ENCODE data around the gene LHCGR. TPM values are rescaled to one million over a fixed set of nuclear protein-coding genes. Genes with fewer than 3 reads are reported as not detected.
"Not testable (repeated sequence)": the region's sequence is repeated elsewhere in the genome, so short reads cannot be mapped to it uniquely, and the experiment has no call there.

LHCGR gene
- polyA plus RNA-seq, 1 donor: 0.25 TPM

DNA sequence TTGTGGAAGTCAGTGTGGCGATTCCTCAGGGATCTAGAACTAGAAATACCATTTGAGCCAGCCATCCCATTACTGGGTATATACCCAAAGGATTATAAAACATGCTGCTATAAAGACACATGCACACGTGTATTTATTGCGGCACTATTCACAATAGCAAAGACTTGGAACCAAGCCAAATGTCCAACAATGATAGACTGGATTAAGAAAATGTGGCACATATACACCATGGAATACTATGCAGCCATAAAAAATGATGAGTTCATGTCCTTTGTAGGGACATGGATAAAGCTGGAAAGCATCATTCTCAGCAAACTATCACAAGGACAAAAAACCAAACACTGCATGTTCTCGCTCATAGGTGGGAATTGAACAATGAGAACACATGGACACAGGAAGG is 16.3 kb downstream of the LHCGR start:
- DNase-seq: not testable (repeated sequence)

DNA sequence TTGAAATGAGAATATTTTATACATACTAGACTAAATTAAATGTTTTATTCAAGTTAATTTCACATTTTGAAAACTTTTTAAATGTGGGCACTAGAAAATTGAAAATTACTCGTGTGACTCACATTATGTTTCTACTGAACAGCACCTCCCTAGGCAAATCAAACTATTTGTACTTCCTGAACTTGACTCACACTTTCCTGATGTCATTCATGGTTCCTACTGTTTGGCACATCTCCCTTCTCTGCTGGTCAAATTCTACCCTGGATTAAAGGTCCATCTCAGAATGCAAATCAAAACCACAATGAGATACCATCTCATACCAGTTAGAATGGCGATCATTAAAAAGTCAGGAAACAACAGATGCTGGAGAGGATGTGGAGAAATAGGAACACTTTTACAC is 16.7 kb downstream of the LHCGR start:
- DNase-seq: no peak

DNA sequence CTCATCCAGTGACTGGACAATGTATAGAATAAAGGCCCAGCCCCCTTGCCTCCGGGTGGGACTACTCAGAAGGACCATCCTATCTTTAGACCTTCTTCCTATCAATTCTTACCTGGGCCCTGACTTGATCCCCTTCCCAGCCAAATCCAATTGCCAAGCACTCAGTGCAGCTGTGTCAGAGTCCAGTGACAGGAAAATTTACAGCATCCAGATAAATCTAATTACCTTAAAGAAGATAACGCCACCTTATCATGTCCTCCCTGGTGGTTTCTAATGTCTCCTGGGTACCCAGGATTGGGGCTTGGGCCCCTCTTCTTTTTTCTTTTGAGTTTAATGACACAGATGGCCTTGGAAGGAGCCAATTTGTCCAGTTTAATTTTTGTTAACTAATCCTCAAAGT is 19.3 kb downstream of the LHCGR start:
- no peak for DNase-seq

DNA sequence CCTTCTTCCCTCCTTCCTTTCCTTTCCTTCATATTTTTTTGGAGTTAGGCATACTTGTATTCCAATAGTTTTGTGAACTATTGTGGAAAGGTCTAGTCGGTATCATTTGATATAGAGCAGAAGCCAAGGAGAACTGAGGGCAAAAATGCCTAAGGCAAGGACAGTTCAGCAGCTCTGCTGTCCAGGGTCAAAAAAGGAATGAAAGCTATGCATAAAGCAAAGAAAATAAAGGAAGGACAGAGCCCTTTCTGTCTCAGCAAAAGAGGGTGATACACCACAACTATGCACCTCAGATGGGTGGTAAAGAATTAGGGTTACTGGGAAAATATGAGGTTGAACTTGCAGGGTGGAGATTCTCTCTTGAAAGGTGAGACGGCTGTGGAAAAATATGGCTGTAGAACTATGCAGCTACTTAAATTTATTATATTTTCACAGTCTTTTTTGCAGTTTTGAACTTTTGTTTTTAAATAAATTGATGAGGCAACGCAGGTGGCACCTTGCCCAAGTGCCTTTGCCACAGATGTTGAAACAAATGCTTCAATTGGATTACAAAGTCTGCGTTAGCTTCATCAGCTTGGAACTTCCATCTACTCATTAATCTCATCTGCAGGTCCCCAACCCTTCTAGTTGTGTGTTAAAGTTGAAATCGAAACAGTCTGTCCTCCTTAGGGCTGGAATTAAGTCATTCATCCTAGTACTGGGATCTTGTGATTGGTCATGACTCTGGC is 20.8 kb downstream of the LHCGR start:
- DNase-seq: no peak

DNA sequence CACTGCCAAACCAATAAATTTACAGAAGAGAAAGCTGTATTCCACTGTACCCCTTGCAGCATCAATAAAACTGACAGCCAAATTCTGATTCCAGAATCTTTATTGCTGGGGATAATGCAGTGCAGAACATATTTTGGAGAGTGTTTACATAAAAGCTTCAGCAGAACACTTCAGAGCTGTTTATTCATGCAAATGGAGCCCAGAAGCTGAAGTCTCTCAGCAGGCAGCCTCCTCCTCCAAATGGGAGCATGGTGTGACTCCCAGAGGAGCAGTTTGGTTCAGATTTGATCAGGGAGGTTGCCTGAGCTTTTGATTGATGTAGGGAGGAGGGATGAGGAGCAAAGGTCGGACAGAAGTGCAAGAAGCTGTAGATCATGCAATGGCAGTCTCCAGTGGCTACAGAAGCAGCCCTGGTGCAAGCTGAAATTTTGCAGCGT is 22.4 kb downstream of the LHCGR start:
- DNase-seq: no peak

DNA sequence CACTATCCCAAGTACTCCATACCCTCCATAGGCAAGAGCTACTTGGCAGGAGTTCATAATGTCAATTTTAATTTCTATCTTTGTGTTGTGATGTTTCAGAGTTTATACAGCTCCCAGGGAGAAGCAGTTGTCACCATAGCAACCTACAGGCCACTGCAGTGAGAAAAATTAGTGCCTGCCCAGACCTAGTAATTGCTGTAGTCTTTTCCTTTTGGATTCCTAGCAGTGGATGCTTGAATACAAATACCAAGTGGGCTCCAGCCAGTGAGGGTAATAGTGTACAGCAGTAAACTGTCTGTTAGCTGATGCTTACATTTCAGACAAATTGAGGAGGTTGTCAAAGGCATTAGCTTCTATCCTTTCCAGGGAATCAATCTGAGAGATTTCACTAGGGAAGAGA is 26.7 kb downstream of the LHCGR start:
- no peak for DNase-seq

DNA sequence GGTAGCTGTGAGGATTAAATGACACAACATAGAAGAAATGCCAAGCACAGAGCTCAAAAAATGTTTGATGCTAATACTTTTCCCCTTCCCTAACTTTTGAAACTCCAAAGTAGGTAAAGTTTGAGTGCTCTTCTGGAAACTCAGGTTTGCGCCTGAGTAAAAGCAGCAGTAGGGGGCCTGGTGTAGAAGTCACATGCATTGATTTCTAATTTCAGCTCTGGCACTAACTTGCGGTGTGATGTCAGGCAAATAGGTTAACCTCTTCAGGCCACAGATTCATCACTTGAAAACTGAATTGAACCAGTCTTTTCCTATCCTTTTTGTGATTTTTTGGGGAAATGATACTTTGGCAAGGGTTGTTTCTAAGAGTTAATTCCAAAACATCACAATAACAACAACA is 27.2 kb downstream of the LHCGR start:
- no peak for DNase-seq

DNA sequence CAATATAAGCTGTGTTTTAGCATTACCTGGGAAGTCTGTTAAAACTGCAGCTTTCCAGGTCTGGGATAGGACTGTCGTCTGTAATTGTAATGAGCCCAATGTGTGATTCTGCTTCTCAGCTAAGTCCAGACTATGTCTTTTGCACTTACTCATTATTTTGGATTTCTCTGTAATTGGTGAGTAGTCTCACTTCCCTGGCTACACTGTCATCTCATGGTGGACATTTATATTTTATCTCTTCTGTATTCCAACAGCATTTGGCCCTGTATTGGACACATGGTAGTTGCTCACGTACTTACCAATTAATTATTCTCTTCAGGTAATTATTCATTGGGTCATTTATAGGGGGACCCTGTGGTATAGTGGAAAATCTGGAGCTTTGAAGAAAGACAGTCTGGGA is 28.0 kb downstream of the LHCGR start:
- no peak for DNase-seq

DNA sequence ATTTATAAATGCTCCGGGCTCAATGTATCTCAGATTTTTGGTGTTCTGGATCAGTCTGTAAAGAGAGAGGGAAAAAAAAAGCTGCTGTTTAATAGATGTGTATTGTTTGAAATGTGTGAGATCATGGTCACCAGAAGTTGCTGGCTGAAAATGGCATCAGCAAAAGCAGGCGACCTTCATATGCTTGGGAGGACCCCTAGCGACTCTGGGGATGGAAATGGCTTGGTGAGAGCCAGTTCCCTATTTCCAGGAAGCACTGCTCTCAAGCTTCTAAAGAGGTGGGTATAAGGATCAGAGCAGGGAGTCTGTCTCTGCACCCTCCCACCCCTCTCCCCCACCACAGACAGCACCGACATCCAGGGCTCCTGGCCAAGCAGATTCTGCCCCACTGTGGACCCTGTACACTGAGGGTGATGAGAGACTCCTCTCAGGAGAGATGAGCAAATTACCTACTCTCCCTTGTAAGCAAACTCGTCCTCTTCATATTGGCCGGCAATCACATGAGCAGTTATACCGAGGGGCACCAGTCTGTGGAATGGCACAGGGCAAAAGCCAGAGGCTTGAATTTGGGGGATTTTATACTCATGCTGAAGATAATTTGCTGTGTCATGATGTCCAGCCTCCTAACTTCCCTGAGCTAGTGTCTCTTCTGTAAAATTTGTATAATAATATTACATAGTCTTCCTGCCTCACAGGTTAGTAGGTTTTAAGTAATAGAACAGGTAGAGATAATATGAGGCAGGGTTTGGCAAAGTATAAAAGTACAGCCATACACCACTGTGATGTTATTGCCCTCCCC is 29.6 kb downstream of the LHCGR start:
- DNase-seq: no peak

DNA sequence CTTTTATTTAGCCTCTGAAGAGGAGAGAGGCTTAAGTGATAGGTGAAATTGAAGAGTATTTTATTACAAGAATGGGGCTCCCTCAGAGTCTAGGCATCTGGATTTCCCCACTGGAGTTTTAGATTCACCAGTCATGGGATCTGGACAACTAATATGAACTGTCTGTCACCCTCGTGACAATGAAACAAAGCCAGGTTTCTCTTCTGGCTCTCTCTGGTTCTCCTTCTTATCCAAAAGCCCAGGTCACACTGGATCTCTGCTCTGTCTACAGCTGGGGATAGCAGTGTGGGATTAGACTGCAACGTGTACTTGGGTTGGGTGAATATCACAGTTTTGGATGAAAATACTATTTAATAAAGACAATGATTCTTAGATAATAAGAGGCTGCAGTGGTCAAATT is 31.2 kb downstream of the LHCGR start:
- DNase-seq: no peak

DNA sequence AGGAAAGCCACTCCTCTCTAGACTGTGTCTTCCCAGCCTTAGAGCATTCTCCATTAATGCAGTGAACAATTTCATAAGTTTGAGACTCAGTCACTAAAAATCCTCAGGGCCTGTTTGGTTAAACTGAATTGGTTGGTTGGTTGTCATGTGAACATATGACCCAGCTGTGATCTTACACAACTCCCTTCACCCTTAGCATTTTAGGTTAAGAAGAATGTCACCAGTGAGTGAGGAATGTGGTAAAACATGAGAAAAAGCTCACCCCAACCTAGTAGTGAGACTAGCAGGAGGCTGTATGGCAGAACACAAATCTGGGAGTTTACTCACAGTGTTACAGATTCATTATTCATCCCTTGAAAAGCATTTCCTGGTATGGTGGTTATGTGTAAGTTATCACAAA is 32.4 kb downstream of the LHCGR start:
- no peak for DNase-seq

DNA sequence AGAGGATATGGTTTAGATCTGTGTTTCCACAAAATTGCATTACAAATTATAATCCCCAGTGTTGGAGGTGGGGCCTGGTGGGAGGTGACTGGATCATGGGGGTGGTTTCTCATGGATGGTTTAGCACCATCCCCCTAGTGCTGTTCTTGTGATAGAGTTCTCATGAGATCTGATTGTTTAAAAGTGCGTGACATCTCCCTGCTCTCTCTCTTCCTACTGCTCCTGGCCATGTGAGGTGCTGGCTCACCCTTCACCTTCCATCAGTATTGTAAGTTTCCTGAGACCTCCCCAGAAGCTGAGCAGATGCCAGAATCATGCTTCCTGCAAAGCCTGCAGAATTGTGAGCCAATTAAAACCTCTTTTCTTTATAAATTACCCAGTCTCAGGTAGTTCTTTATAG is 33.1 kb downstream of the LHCGR start:
- DNase-seq: no peak

DNA sequence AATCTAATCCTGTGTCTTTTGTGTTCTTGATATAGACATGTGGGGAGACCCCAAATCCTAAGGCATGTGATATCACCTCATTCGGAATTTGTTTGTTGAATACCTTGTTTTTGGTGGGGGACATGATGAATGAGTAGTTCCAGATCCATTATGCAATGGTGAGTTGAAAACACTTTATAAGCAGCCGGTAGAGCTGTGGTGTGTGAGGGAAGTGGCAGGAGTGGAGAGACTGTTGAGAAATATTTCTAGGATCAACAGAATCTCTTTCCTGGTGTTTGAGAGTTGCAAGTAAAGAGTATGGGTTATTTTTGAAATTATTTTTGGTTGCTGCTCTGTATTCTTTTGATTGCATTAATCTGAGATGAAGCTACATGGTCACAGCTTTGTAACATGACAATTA is 34.4 kb downstream of the LHCGR start:
- no peak for DNase-seq

DNA sequence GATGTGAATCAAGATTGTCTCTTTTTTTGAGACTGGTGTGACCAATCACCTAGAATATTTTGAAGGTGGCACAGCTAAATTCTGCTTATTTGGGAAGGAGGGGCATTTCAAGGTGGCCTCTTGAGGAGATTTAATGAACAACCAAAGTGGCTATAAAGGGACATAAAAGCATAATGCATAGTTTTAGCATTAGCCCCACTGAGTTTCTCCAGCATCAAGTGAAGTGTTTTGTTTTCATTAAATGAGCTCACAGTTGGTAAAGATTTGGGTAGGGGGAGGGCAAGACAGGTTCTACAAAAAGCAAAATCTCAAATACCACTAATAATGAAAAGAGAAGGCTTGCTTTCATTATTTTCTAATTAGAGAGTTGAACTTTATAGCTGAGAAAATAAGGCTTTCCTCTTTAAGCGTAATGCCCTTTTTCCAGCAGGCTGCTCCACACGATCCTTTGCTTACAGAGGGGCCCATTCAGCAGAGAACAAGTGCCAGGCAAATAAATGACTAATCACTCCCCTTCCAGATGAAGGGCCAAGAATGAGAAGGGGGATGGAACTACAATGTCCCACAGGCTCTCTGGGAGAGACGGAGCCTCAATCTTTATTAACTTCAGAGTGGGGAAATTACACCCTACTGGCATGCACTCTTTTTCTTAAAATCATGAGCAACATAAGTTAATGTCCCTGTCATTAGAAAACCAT is 35.9 kb downstream of the LHCGR start:
- DNase-seq: no peak

DNA sequence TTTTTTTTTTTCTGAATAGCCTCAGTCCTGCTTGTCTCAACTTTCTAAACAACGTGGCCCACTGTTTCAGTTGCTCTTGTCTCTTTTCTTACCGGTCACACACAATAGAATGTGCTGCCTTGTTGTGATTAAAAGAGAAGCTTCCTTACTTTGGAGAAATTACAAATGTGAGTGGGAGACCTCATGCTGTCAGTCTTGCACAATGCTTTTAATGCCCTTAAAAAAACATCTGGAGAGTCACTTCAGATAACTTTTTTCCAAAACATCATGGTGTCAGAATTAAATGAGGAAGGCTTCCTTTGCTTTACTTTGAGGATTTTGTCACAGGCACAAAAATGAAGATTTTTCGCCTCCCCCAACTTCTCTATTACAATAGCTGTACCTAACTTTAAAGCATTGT is 37.7 kb downstream of the LHCGR start:
- no peak for DNase-seq

DNA sequence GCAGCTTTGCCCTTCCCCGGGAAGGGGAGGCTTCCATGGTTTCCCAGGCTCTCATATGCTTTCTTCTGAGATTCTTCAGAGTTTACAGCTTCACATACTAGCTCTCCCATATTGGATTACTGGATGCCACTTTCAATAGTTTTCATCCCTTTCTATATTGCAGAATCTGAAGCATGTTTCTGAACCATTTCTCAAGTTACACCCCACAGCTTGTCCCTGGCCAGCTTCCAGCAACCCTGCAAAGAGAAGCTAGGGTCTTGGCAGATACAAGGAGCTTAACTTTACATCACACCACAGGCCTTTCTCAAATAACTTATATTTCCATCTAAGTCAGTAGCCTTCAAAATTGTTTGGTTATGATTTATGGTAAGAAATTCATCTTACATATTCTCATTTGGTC is 39.6 kb downstream of the LHCGR start:
- no peak for DNase-seq

DNA sequence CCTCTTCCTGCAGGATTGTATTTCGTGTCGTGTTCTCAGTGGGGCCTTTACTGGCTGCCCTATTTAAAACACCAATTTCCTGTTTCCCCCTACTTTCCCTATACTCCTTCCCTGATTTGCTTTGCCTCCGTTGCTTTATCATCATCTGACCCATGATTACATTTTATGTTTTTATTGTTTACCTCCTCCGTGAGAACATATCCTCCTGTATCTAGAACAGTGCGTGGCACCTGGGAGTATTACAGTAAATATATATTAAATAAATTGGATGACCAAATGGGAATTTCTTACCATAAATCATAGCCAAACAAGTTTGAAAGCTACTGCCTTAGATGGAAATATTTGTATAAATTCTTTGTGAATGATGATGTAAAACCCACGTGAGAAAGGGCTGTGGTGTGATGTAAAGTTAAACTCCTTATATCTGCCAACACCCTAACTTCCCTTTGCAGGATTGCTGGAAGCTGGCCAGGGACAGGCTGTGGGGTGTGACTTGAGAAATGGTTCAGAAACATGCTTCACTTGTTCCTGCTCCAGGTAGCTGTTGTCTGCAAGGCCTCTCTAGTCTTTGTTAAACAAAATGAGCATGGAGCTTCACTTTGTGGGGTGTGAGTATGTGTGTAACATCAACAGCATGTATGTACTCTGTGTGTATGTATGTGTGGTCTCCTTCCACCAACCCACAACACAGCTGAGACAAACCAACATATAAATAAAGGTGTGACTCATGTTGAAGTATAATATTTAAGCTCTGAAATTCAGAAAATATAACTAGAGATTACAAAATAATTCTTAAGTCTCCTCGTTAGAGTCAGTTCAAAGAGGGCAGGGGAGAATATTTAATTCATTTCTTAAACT is 40.3 kb downstream of the LHCGR start:
- no peak for DNase-seq

DNA sequence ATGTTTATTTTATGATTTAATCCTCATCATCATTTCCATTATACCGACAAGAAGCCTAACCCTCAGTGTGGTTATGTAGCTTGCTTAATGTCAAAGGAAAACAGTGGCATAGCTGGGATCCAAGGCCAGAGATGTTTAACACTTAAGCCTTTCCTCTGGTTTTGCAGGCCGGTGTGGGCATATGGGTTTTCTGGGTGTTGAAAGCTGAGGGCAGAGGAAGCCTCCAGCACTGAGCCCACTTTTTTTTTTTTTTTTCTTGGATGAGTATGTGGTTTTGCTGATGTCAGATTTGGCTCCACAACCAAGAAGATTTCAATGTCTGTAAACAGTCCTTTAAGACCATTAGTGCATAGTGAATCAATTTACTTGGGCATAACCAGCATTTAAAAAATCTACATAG is 41.3 kb downstream of the LHCGR start:
- no peak for DNase-seq

DNA sequence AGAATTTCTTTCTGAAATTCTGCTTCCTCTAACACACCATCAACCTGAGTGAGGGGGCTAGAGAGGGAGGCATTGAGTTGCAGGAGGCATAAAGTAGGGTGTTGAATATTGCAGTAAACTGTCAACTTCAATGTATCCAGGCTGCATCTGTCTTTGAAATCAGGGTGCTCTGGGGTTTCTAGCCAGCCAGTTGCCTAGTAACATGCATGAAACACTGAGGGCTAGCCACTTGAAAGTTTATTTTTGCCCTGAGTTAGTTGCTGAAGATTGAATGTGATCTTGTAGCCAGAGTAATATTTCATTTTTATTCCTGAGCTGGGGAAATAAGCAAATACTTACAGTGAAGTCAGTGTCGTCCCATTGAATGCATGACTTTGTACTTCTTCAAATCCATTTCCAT is 41.9 kb downstream of the LHCGR start:
- no peak for DNase-seq

DNA sequence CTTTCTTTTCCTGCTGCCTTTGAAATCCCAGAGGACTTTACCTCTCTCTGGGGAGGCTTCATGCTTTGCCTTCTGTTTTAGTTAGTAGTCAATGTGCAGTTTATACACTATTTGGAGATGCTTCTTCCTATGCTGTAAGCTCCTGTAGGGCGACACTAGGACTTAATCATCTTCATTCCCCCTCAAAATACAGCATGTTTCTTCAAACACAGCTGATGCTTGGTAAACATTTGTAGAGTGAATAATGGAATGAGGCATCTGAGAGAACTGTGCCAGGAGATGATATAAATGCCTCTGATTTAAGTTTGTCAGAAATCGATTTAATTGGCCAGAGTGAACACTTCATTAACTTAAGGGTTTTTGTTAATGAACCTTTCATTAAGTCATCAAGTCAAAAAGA is 43.4 kb downstream of the LHCGR start:
- no peak for DNase-seq

DNA sequence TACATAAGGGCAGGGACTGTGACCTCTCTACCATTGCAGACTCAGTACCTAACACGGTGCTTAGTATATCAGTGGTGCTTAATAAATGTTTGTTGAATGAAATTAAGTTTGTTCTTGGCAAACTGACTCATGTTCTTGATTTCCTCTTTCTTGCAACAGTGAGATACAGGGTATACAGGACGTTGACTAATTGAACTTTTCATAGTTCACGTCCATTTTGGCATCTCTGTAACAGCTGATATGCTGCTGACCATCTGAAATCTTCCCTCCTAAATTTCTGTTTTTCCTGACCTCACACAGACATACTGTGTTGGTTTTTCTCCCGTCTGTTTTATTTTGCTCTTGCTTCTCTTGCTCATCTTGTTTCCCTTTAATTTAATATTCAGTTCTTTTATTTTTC is 44.2 kb downstream of the LHCGR start:
- no peak for DNase-seq

Data from hindlimb muscle (tissue), 1 donor.